ENCODE measurements around the gene CTNNA3.

The CTNNA3 gene

DNA sequence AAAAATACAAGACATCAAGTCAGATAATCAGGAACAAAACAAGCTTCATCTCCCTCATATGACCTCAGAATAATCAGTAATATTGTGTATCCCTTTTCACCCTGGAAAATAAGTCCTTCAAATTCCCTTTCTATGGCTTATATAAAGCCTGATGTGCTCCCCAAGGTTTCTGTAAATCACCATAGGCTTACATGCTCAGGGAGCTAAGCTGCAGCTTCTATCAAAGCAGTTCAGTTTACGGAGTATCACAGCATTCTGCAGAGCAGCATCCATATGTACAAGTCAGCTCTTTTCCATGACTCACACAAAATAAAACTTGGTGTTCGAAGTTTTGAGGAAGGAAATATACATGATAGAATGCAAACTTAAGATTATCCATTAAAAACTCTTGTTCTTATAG lies 544.5 kb downstream of the CTNNA3 start:
- no peaks in the 10 kb centered on the region for H3K9me3 ChIP-seq (ENCODE audit: severe bottlenecking)
- no peaks in the 10 kb centered on the region for H3K36me3 ChIP-seq (ENCODE audit: low read depth)
- no peak for ATAC-seq (ENCODE audit: low read depth)
- H3K27ac ChIP-seq (ENCODE audit: poor library complexity, severe bottlenecking): no peak overlapping the region
- H3K4me1 ChIP-seq (ENCODE audit: insufficient read depth, poor library complexity, severe bottlenecking): no peaks in the 10 kb centered on the region
- no peak for DNase-seq (ENCODE audit: low spot score)
- no peak overlapping the region for H3K4me3 ChIP-seq (ENCODE audit: severe bottlenecking)
- H3K27me3 ChIP-seq (ENCODE audit: insufficient read depth, poor library complexity, severe bottlenecking): peaks cover 7% of the 10 kb centered on the region
- TF ChIP-seq, protein P1, sequence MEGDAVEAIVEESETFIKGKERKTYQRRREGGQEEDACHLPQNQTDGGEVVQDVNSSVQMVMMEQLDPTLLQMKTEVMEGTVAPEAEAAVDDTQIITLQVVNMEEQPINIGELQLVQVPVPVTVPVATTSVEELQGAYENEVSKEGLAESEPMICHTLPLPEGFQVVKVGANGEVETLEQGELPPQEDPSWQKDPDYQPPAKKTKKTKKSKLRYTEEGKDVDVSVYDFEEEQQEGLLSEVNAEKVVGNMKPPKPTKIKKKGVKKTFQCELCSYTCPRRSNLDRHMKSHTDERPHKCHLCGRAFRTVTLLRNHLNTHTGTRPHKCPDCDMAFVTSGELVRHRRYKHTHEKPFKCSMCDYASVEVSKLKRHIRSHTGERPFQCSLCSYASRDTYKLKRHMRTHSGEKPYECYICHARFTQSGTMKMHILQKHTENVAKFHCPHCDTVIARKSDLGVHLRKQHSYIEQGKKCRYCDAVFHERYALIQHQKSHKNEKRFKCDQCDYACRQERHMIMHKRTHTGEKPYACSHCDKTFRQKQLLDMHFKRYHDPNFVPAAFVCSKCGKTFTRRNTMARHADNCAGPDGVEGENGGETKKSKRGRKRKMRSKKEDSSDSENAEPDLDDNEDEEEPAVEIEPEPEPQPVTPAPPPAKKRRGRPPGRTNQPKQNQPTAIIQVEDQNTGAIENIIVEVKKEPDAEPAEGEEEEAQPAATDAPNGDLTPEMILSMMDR (IDR thresholded peaks at IDR 0.05; ENCODE audit: poor library complexity, severe bottlenecking): no peak

DNA sequence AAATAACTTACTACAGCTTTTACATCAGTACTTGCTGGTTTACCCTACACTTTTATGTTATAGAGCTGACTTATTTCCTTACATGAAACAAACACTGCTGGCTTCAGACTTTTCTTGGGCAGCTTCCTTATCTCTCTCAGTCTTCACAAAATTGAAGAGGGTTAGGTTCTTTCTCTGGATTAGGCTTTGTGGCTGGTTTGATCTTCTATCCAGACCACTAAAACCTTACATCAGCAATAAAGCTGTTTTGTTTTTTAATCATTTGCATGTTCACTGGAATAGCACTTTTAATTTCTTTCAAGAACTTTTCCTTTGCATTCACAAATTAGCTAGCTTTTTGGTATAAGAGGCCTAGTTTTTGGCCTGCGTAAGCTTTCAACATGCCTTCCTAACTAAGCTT lies 551.5 kb downstream of the CTNNA3 start:
- no peaks in the 10 kb centered on the region for H3K36me3 ChIP-seq (ENCODE audit: low read depth)
- H3K9me3 ChIP-seq (ENCODE audit: severe bottlenecking): no peaks in the 10 kb centered on the region
- TF ChIP-seq, protein P1 (IDR thresholded peaks at IDR 0.05; ENCODE audit: poor library complexity, severe bottlenecking): no peak
- H3K27me3 ChIP-seq (ENCODE audit: insufficient read depth, poor library complexity, severe bottlenecking): no peaks in the 10 kb centered on the region
- no peak overlapping the region for H3K4me3 ChIP-seq (ENCODE audit: severe bottlenecking)
- no peak for ATAC-seq (ENCODE audit: low read depth)
- H3K27ac ChIP-seq (ENCODE audit: poor library complexity, severe bottlenecking): no peak overlapping the region
- no peaks in the 10 kb centered on the region for H3K4me1 ChIP-seq (ENCODE audit: insufficient read depth, poor library complexity, severe bottlenecking)
- no peak for DNase-seq (ENCODE audit: low spot score)

DNA sequence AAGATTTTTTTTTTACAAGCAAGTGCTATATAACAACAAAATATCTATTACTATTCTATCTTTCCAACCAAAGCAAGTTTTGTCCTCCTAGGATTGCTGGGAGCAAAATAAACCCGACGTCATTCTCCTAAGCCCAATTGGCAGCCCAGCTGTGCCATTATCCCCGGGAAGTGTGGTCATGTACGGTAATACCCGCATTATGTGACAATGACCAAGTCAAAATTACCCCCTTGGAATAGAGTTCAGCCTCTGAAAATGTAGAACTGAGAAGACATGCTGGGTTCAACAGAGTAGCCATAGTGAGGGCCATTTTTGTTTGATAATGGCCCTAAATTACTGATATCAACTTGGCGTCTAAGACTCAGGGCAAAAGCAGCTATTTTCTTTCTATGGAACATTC lies 554.7 kb downstream of the CTNNA3 start:
- TF ChIP-seq, protein P1 (IDR thresholded peaks at IDR 0.05; ENCODE audit: poor library complexity, severe bottlenecking): no peak
- peaks cover 4% of the 10 kb centered on the region for H3K27me3 ChIP-seq (ENCODE audit: insufficient read depth, poor library complexity, severe bottlenecking)
- no peak overlapping the region for H3K4me3 ChIP-seq (ENCODE audit: severe bottlenecking)
- no peaks in the 10 kb centered on the region for H3K9me3 ChIP-seq (ENCODE audit: severe bottlenecking)
- DNase-seq (ENCODE audit: low spot score) (no peak), ATAC-seq (ENCODE audit: low read depth) (no peak)
- H3K27ac ChIP-seq (ENCODE audit: poor library complexity, severe bottlenecking): no peak overlapping the region
- no peaks in the 10 kb centered on the region for H3K4me1 ChIP-seq (ENCODE audit: insufficient read depth, poor library complexity, severe bottlenecking)
- no peaks in the 10 kb centered on the region for H3K36me3 ChIP-seq (ENCODE audit: low read depth)

DNA sequence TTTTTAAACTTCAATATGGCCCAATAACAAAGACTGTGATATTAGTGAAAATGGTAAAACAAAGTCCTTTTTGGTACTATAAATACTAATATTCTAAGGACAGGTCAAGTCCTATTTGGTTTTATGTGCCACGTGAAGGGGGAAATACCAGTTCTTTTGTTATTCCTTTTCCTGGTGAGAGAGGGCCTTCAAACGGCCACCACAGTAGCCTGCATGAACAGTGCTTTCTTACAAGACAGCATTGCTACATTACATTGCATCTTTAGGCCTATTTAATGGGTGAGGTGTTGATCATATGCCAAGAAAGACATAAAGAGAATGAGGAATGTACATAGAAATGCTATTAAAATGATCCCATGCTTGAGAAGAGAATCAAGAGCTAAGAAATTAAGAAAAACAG lies 555.4 kb downstream of the CTNNA3 start:
- no peak for DNase-seq (ENCODE audit: low spot score)
- Histone ChIP-seq H3K9me3 (ENCODE audit: severe bottlenecking) (no peaks in the 10 kb centered on the region), H3K27ac (ENCODE audit: poor library complexity, severe bottlenecking) (no peak overlapping the region), H3K27me3 (ENCODE audit: insufficient read depth, poor library complexity, severe bottlenecking) (peaks cover 6% of the 10 kb centered on the region), H3K4me3 (ENCODE audit: severe bottlenecking) (no peak overlapping the region), H3K36me3 (ENCODE audit: low read depth) (no peaks in the 10 kb centered on the region), H3K4me1 (ENCODE audit: insufficient read depth, poor library complexity, severe bottlenecking) (no peaks in the 10 kb centered on the region)
- no peak for ATAC-seq (ENCODE audit: low read depth)
- TF ChIP-seq, protein P1 (IDR thresholded peaks at IDR 0.05; ENCODE audit: poor library complexity, severe bottlenecking): no peak

DNA sequence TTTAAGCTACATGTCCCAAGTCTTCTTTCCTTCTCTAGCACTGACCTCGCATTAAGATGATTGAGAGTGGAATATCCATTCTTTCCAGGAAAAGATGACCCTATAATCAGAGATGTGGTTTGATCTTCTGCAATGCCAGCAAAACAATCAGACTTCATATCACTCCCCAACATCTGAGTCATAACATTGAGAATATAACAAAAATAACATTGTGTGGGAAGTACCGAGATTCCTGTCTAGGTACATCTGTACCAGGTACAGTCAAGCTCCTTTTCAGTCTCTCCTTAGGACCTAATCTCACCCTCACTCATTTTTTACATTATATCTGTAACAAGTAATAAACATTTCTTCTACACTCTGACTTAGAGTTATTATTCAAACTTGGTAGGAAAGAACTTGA lies 568.6 kb downstream of the CTNNA3 start:
- H3K27me3 ChIP-seq (ENCODE audit: insufficient read depth, poor library complexity, severe bottlenecking): no peaks in the 10 kb centered on the region
- TF ChIP-seq, protein P1 (IDR thresholded peaks at IDR 0.05; ENCODE audit: poor library complexity, severe bottlenecking): no peak
- no peaks in the 10 kb centered on the region for H3K9me3 ChIP-seq (ENCODE audit: severe bottlenecking)
- no peak overlapping the region for H3K27ac ChIP-seq (ENCODE audit: poor library complexity, severe bottlenecking)
- no peaks in the 10 kb centered on the region for H3K4me1 ChIP-seq (ENCODE audit: insufficient read depth, poor library complexity, severe bottlenecking)
- H3K36me3 ChIP-seq (ENCODE audit: low read depth): no peaks in the 10 kb centered on the region
- ATAC-seq (ENCODE audit: low read depth) (no peak), DNase-seq (ENCODE audit: low spot score) (no peak)
- no peak overlapping the region for H3K4me3 ChIP-seq (ENCODE audit: severe bottlenecking)
